ENCODE results near the gene RPUSD1.

The RPUSD1 gene

DNA sequence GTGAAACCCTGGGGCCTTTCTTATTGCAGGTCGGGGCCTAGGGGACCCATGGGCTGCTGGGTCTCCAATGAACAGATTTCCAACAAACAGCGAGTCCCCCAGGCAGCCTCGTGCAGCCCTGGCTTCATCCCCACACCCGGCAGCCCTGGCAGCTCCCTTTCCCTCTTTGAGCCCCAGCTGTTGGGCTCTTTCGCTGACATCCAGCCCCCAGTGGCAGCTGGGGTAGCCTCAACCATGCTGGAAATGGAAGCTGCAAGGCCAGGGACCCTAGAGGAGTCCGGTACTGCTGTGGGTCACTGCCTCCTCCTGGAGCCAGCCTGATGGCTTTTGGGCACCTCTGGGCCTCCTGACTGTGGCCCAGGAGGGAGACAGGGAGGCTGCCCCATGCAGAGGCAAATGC lies 5.9 kb downstream of the RPUSD1 start:
- H3K4me3 ChIP-seq (ENCODE audit: low read depth, low read length) = no peak overlapping the region
- H3K36me3 ChIP-seq (replicated peaks) = peaks cover 14% of the 10 kb centered on the region
- no peak for DNase-seq
- TF ChIP-seq, protein P1, sequence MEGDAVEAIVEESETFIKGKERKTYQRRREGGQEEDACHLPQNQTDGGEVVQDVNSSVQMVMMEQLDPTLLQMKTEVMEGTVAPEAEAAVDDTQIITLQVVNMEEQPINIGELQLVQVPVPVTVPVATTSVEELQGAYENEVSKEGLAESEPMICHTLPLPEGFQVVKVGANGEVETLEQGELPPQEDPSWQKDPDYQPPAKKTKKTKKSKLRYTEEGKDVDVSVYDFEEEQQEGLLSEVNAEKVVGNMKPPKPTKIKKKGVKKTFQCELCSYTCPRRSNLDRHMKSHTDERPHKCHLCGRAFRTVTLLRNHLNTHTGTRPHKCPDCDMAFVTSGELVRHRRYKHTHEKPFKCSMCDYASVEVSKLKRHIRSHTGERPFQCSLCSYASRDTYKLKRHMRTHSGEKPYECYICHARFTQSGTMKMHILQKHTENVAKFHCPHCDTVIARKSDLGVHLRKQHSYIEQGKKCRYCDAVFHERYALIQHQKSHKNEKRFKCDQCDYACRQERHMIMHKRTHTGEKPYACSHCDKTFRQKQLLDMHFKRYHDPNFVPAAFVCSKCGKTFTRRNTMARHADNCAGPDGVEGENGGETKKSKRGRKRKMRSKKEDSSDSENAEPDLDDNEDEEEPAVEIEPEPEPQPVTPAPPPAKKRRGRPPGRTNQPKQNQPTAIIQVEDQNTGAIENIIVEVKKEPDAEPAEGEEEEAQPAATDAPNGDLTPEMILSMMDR (IDR thresholded peaks at IDR 0.05; ENCODE audit: low read depth, low read length, missing control alignments) = no peak
- H3K27me3 ChIP-seq (replicated peaks) = no peaks in the 10 kb centered on the region
- H3K27ac ChIP-seq = no peak overlapping the region
- in situ Hi-C loops (cut with HindIII; ENCODE audit: low pct_ligation_motif_present, low sequenced_read_pairs) = no loop called here

DNA sequence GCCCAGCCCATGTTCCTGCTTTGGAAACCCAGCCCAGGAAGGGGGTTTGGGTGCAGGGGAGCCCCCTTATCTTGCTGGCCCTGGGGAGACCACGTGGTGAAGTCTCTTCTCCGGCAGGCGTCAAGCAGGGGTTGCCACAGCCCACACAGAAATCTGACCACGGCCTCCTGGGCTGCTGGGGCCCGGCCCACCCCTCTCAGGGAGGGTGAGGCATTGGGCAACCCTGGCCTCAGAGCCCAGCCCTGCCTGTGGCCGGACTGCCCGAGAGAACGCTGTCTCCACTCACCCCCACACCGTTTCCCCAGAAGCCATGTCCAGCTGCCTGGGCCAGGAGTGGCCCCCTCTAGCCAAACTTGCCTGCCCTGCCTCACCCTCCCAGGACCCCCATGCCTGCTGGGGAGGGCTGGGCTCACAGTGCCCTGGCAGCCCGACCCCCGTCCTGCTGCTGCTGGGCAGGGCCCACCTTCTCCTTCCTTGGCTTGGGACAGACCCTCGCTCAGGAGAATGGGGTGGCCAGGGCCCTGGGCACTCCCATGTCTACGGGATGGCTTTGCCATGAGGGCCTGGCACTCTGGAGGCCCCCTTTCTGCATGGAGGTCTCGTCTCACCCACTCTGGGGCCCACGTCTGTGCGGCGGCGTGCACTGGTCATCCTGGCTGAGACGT lies 6.7 kb downstream of the RPUSD1 start:
- in situ Hi-C loops (cut with HindIII; ENCODE audit: low pct_ligation_motif_present, low sequenced_read_pairs) = no loop called here

DNA sequence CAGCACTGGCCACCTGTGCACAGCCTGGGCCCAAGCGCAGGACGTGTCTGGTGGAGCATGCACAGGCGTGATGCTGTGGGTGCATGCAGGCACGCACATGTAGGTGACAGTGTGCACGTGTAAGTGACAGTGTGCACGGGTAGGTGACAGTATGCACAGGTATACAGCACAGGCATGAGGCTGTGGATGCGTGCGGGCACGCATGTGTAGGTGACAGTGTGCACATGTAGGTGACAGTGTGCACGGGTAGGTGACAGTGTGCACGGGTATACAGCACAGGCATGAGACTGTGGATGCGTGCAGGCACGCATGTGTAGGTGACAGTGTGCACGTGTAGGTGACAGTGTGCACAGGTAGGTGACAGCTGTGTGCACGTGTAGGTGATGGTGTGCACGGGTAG lies 7.9 kb downstream of the RPUSD1 start:
- no peaks in the 10 kb centered on the region for H3K27me3 ChIP-seq (replicated peaks)
- TF ChIP-seq, protein P1 (IDR thresholded peaks at IDR 0.05; ENCODE audit: low read depth, low read length, missing control alignments) = no peak
- H3K27ac ChIP-seq = no peak overlapping the region
- H3K4me3 ChIP-seq (ENCODE audit: low read depth, low read length) = no peak overlapping the region
- no peak for DNase-seq
- in situ Hi-C loops (cut with HindIII; ENCODE audit: low pct_ligation_motif_present, low sequenced_read_pairs) = no loop called here
- peaks cover under 1% of the 10 kb centered on the region for H3K36me3 ChIP-seq (replicated peaks)

More for the DNA sequence above, 6.7 kb downstream of the RPUSD1 start:
- TF ChIP-seq, protein P1 (IDR thresholded peaks at IDR 0.05; ENCODE audit: low read depth, low read length, missing control alignments) = no peak
- H3K27ac ChIP-seq = no peak overlapping the region
- no peak overlapping the region for H3K4me3 ChIP-seq (ENCODE audit: low read depth, low read length)
- no peaks in the 10 kb centered on the region for H3K27me3 ChIP-seq (replicated peaks)
- DNase-seq = no peak
- H3K36me3 ChIP-seq (replicated peaks) = peaks cover 12% of the 10 kb centered on the region

DNA sequence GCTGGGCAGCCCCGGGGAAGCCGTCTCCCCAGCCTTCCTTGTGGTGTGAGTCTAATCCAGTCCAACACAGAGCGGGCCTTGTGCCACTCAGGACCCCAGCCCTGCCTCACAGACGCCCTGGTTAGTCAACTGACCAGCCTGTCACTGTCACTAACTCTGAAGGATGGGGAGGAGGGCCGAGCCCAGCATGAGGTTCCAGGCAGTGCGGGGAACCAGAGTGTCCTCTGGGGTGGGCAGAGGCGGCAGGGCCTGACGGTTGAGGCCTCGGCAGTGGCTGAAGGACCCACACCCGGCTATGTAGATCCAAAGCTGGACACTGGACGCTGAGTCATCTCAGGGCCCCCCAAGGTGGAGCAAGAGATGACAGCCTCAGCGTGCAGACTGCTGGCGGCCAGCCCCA lies 8.6 kb downstream of the RPUSD1 start:
- no peak for DNase-seq
- in situ Hi-C loops (cut with HindIII; ENCODE audit: low pct_ligation_motif_present, low sequenced_read_pairs) = no loop called here
- no peak overlapping the region for H3K27ac ChIP-seq
- TF ChIP-seq, protein P1 (IDR thresholded peaks at IDR 0.05; ENCODE audit: low read depth, low read length, missing control alignments) = no peak
- no peaks in the 10 kb centered on the region for H3K27me3 ChIP-seq (replicated peaks)
- no peaks in the 10 kb centered on the region for H3K36me3 ChIP-seq (replicated peaks)
- no peak overlapping the region for H3K4me3 ChIP-seq (ENCODE audit: low read depth, low read length)

DNA sequence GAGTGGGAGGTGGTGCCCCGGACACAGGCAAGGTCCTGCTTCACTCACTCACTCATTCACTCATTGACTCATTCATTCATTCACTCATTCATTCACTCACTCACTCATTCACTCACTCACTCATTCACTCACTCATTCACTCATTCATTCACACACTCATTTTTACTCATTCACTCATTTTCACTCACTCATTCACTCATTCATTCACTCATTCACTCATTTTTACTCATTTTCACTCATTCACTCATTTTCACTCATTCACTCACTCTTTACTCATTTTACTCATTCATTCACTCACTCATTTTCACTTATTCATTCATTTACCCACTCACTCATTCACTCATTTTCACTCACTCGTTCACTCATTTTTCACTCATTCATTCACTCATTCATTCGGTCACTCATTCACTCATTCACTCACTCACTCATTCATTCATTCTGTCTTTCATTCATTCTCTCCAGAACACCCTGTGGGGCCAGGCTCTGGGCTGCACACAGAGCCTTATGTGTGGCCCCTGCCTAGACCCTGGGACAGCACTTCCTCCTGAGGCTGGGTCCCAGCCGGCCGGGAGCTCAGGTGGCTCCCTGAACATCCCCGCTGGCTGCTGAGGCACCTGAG lies 9.2 kb downstream of the RPUSD1 start:
- TF ChIP-seq, protein P1 (IDR thresholded peaks at IDR 0.05; ENCODE audit: low read depth, low read length, missing control alignments) = no peak
- Histone ChIP-seq H3K4me3 (ENCODE audit: low read depth, low read length) (no peak overlapping the region), H3K36me3 (replicated peaks) (no peaks in the 10 kb centered on the region), H3K27ac (no peak overlapping the region), H3K27me3 (replicated peaks) (no peaks in the 10 kb centered on the region)
- no peak for DNase-seq
- in situ Hi-C loops (cut with HindIII; ENCODE audit: low pct_ligation_motif_present, low sequenced_read_pairs) = no loop called here

Measured in brain microvascular endothelial cell (primary cell).